ENCODE results near the gene NT5C2. TPM values are rescaled to one million over a fixed set of nuclear protein-coding genes. Genes with fewer than 3 reads are reported as not detected.
A peak's percentile ranks its signal among the peaks of the same experiment; 100 is the strongest.

NT5C2 gene
- polyA plus RNA-seq, 1 donor from 2014 or later = 50.1 TPM

DNA sequence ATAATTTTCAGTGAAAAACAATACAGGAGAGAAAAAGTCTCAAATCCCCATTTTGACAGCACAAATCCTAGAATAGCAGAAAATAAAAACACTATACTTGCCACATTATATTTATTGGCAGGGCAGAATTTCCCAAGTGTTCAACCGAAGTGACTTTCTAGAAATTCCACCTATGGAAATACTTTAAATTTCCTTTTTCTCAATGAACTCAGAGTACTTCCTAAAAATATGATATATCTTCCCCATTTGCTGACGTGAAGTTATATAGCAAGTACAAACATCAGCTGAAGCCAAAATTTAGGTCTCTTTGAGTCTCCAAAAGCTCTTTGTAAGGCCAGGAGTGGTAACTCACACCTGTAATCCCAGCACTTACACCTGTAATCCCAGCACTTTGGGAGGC, 83.3 kb downstream of the NT5C2 start:
- H3K27ac Mint-ChIP-seq = no peak overlapping the region
- peaks cover 3% of the 10 kb centered on the region for H3K36me3 Mint-ChIP-seq

DNA sequence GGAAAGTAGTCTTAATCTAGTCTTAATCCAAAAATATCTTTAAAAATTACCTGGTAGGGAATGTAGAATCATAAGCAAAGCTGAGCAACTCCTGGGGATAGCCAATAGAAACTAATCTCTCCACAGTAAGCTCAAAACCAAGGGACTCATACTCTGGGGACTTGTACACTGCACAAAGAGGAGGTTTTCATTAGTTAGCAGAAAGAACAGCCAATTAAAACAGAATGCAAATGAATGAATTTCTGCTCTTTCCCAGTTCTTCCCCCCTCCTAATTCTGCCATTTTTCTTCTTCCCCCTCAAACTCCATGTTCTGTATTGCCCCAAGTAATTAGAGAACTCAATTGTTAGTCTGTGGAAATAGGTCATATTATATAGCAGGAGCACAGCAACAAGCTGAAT, 86.5 kb downstream of the NT5C2 start:
- H3K36me3 Mint-ChIP-seq = peaks cover 7% of the 10 kb centered on the region
- H3K4me1 Mint-ChIP-seq = peaks cover 0 to 12% (median 3%) of the 10 kb centered on the region in 3 donors
- H3K4me3 Mint-ChIP-seq = no peak overlapping the region
- H3K27ac Mint-ChIP-seq = peak overlapping the region in 1 of 3 donors; percentile 36
- no peaks in the 10 kb centered on the region for H3K9me3 Mint-ChIP-seq
- no peaks in the 10 kb centered on the region for H3K27me3 Mint-ChIP-seq

More for the DNA sequence above, 83.3 kb downstream of the NT5C2 start:
- Mint-ChIP-seq H3K4me1 (peaks cover 0 to 17% (median 3%) of the 10 kb centered on the region in 3 donors), H3K4me3 (no peak overlapping the region), H3K9me3 (no peaks in the 10 kb centered on the region), H3K27me3 (no peaks in the 10 kb centered on the region)

DNA sequence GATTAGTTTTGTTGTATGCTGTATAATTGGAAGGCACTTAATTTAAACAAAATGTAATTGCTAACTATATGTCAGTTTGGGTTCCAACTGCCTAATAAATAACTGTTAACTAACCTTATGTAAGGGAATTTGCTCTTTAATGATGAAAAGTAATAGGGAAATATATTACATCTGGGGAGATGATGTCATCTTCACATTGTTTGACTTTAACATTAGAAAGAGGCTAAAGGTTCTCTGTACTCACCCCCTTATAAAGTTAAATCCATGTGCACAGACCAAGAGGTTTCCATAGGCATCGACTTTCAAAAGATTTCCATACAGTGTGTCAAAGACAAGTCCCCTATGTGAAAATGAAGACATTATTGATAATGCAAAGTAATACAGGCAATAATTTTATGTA, 87.6 kb downstream of the NT5C2 start:
- peaks cover 0 to 7% (median 3%) of the 10 kb centered on the region in 3 donors for H3K4me1 Mint-ChIP-seq
- H3K4me3 Mint-ChIP-seq = peak overlapping the region in 1 of 4 donors; percentile 14
- no peaks in the 10 kb centered on the region for H3K9me3 Mint-ChIP-seq
- peaks cover 7% of the 10 kb centered on the region for H3K36me3 Mint-ChIP-seq
- H3K27me3 Mint-ChIP-seq = no peaks in the 10 kb centered on the region
- H3K27ac Mint-ChIP-seq = no peak overlapping the region

DNA sequence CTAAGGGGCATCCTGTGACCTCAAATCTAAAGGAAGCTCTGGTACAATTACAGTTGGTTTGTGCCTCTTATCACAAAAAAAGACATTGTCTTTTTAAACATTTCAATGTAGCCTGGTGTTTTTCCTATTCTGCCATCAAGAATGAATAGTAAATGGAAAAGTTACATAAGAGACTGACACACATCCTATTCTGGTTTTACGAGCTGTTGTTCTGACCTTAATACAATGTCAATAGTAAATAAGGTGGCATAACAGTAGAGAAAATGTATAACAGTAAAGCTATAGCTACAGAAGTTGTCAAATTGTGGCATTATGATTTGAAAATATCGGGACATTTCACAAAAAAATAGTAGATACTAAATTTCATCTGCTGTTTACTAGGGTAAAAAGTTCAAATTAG, 88.4 kb downstream of the NT5C2 start:
- peaks cover 7% of the 10 kb centered on the region for H3K36me3 Mint-ChIP-seq
- no peaks in the 10 kb centered on the region for H3K27me3 Mint-ChIP-seq
- peaks cover 0 to 7% (median 3%) of the 10 kb centered on the region in 3 donors for H3K4me1 Mint-ChIP-seq
- no peak overlapping the region for H3K27ac Mint-ChIP-seq
- H3K9me3 Mint-ChIP-seq = no peaks in the 10 kb centered on the region
- no peak overlapping the region for H3K4me3 Mint-ChIP-seq

DNA sequence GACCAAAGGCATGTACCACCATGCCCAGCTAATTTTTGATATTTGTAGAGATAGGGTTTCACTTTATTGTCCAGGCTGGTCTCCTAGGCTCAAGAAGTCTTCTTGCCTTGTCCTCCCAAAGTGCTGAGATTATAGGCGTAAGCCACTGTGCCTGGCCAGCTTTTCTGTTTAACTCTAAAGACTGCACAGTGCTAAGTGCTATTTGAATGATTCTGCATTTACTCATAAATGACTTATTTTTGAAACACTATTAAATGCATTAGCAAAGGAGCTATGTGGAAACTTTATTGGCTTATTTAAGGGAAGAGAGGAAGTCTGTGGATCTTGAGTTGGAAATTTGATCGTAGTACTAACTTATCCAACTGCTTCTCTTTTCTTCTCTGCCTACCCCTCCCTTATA, 89.1 kb downstream of the NT5C2 start:
- peaks cover 7% of the 10 kb centered on the region for H3K36me3 Mint-ChIP-seq
- H3K9me3 Mint-ChIP-seq = no peaks in the 10 kb centered on the region
- no peaks in the 10 kb centered on the region for H3K27me3 Mint-ChIP-seq

DNA sequence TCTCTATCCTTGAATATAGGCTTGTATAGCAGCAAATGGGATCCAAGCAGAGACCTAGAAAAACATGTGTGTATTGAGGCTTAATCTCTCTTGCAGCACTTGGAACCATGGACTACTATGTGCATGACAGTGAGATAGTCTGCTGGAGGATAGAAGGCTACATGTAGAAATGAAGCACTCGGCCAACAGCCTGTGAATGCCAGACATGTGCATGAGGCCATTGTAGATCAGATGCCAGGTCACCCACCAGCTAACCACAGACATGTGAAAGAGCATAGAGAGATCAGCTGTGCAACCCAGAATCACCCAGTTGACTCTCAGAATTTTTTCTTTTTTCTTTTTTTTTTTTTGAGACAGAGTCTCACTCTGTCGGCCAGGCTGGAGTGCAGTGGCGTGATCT, 90.9 kb downstream of the NT5C2 start:
- Mint-ChIP-seq H3K27ac (peak overlapping the region in 1 of 3 donors; percentile 6), H3K36me3 (peaks cover 7% of the 10 kb centered on the region), H3K4me1 (no peaks in the 10 kb centered on the region), H3K27me3 (no peaks in the 10 kb centered on the region), H3K9me3 (no peaks in the 10 kb centered on the region), H3K4me3 (no peak overlapping the region)

More for the DNA sequence above, 89.1 kb downstream of the NT5C2 start:
- Mint-ChIP-seq H3K4me3 (no peak overlapping the region), H3K4me1 (peaks cover 0 to under 1% (median under 1%) of the 10 kb centered on the region in 3 donors), H3K27ac (no peak overlapping the region)

DNA sequence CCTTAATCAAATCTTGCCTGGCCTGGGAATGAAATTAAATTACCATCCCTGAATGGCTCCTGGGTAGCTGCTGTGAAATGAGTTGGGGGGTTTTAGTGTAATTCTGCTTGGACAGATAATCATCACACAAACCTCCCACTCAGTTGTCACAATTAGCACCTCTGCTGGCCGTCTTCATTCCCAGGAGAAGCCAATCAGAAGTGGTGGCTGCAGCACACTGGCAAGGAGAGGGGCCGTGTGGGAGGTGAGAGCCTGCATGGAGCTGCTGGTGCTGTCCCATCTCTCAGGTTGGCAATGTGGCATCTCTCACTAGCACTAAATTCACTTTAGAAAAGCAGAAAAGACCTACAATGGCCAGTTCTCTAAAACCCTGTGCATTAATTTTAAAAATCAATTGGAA, 92.5 kb downstream of the NT5C2 start:
- H3K4me3 Mint-ChIP-seq = no peak overlapping the region
- peaks cover 0 to 8% (median under 1%) of the 10 kb centered on the region in 3 donors for H3K4me1 Mint-ChIP-seq
- no peak overlapping the region for H3K27ac Mint-ChIP-seq
- H3K27me3 Mint-ChIP-seq = no peaks in the 10 kb centered on the region
- no peaks in the 10 kb centered on the region for H3K9me3 Mint-ChIP-seq
- peaks cover 3% of the 10 kb centered on the region for H3K36me3 Mint-ChIP-seq

DNA sequence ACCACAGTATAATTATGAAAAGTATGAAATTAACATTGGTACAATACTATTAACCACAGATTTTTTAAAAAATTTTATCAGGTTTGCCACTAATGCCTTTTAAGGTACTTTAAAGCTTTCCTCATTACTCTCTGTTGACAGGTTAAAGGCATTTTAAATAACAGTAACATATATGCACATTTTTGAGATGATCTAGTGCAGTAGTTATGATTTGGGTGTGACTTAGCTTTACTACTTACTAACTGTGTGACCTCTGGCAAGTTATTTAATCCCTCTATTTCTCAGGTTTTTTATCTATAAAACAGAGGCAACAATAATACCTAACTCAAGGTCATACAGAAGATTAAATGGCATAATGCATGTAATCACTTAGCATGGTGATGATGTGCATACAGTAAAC, 94.8 kb downstream of the NT5C2 start:
- Mint-ChIP-seq H3K9me3 (no peaks in the 10 kb centered on the region), H3K4me3 (no peak overlapping the region), H3K36me3 (peaks cover 6% of the 10 kb centered on the region), H3K27me3 (no peaks in the 10 kb centered on the region), H3K27ac (no peak overlapping the region), H3K4me1 (peaks cover 0 to 9% (median 5%) of the 10 kb centered on the region in 3 donors)

DNA sequence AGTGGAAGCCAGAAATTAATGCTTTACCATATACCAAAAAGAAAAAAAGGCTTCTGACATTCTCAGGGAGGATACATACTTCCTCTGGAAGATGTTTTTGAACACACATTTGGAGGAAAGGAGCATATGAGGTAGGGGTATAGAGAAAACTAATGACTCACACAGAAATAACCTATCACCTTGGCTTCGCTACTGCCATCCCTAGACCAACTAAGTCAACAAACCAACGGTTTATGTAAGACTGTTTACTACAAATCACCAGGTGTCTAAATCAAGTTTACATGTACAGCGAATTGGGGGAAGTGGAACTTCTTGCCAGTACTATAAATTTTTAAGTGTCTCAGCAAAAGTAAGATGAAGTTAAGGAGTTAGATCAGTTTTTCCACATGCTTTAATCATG, 96.9 kb downstream of the NT5C2 start:
- Mint-ChIP-seq H3K9me3 (no peaks in the 10 kb centered on the region), H3K36me3 (peaks cover 3% of the 10 kb centered on the region), H3K27ac (peak overlapping the region in 1 of 3 donors; percentile 46), H3K4me3 (no peak overlapping the region), H3K27me3 (no peaks in the 10 kb centered on the region), H3K4me1 (peaks cover 0 to 9% (median 5%) of the 10 kb centered on the region in 3 donors)

DNA sequence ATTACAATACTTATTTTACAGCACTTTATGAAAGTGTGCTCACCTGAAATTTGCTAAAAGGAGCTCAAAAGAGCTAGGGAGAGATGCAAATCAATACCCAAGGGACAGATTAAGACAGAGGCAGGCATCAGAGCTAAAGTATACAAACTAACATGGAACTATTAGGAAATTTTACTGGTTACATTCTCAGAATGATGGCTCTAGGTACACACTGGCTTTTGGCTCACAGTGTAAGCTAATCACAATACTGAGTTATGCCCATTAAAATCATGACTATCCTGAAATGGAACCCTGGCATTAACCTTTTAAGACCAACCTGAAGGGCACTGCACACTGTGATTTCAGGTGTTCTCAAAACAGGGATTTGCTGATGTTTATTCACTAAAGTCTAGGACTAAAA, 98.1 kb downstream of the NT5C2 start:
- peaks cover 4% of the 10 kb centered on the region for H3K36me3 Mint-ChIP-seq
- peaks cover 0 to 9% (median 5%) of the 10 kb centered on the region in 3 donors for H3K4me1 Mint-ChIP-seq
- no peaks in the 10 kb centered on the region for H3K9me3 Mint-ChIP-seq
- no peaks in the 10 kb centered on the region for H3K27me3 Mint-ChIP-seq
- H3K4me3 Mint-ChIP-seq = no peak overlapping the region
- no peak overlapping the region for H3K27ac Mint-ChIP-seq

DNA sequence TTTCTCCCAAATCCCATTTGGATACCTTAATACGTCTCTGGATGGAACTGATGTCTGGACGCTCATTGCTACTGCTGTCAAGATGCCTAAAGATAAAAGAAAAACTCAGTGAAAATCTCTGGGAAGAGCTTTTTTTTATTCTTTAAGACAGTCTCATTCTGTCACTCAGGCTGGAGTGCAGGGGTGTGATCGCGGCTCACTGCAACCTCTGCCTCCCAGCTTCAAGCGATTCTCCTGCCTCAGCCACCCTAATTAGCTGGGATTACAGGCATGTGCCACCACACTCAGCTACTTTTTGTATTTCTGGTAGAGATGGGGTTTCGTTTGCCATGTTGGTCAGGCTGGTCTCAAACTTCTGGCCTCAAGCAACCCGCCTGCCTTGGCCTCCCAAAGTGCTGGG, 102.2 kb downstream of the NT5C2 start:
- H3K9me3 Mint-ChIP-seq = no peaks in the 10 kb centered on the region

DNA sequence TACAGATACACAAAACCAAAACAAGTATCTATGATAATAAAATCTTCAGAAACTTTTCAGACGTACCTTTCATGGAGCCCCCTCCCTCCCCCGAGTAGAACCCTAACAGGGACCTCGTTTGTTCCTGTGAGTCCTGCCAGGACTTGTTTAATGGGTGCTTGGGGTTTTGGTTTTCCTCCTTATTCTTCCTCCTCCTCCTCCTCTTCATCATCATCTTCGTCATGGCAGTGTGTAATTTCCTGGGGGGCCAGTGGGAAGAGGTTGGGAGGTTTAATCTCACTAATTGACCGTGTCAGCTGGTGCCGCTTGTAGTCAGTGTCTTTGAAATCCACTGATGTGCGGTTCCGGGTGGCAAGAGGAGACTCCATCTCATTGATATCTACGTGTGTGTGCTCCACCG, 103.6 kb downstream of the NT5C2 start:
- Mint-ChIP-seq H3K36me3 (peaks cover 4% of the 10 kb centered on the region), H3K4me1 (no peaks in the 10 kb centered on the region), H3K4me3 (no peak overlapping the region), H3K27me3 (no peaks in the 10 kb centered on the region), H3K27ac (no peak overlapping the region), H3K9me3 (no peaks in the 10 kb centered on the region)

More for the DNA sequence above, 102.2 kb downstream of the NT5C2 start:
- Mint-ChIP-seq H3K27ac (peak overlapping the region in 1 of 3 donors; percentile 92), H3K4me1 (peaks cover 0 to 5% (median 4%) of the 10 kb centered on the region in 3 donors), H3K27me3 (no peaks in the 10 kb centered on the region), H3K4me3 (no peak overlapping the region), H3K36me3 (peaks cover 4% of the 10 kb centered on the region)

DNA sequence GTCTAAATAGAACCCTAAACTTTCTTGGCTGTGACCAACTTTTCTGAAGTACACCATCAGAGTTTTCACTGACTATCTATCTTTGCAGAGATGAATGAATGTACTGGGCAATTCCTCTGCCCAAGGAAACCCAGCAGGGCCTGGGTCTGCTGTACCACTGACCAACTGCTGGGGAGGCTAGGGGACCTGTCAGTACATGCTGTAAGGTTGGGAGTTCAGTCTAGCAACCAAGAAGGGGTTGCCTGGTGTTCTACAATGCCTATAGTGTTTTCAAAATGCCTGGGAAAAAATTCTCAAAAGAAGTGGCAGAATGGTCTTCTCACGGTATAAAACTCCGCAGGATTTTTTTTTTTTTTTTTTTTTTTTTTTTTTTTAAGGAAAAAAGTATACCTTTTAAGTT, 106.3 kb downstream of the NT5C2 start:
- Mint-ChIP-seq H3K27me3 (no peaks in the 10 kb centered on the region), H3K4me1 (no peaks in the 10 kb centered on the region), H3K27ac (no peak overlapping the region), H3K4me3 (no peak overlapping the region), H3K36me3 (peaks cover 2% of the 10 kb centered on the region), H3K9me3 (no peaks in the 10 kb centered on the region)

DNA sequence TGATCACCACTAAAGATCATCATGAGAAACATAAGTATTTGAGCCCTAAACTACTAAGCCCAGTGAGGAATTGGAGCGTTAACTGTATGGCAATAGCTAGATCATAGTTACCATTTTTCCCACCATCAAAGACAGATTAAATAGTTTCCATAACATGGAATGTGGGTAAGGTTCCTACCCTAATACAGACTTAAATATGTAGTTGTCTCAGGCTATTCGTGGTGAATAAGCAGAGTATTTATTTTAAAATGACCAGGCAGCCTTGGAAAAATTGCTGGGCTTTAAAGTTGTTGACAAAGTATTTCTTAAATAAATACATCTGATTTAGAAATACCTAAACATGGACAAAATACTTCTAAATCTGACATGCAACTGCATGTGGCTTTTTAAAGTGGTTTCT, 106.8 kb downstream of the NT5C2 start:
- Mint-ChIP-seq H3K9me3 (no peaks in the 10 kb centered on the region), H3K27ac (no peak overlapping the region), H3K4me3 (no peak overlapping the region), H3K36me3 (peaks cover 2% of the 10 kb centered on the region), H3K4me1 (no peaks in the 10 kb centered on the region), H3K27me3 (no peaks in the 10 kb centered on the region)

DNA sequence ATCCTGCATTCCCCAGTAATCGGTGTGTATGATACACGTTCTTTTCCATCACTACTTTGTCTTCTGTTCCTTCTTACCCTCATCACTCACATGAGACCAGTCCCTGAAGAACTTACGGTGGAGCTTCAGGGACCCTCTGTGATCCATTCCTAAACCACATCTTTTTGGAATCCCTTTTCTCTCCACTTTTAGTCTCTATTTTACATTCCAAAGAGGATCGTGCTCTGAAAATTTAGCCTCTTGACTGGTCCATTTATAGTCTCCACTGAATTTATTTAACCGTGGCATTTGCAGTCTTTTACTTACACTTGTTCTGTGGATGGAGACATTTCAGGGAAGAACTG, 109.1 kb downstream of the NT5C2 start:
- Mint-ChIP-seq H3K4me1 (no peaks in the 10 kb centered on the region), H3K27me3 (no peaks in the 10 kb centered on the region), H3K27ac (no peak overlapping the region), H3K9me3 (no peaks in the 10 kb centered on the region), H3K36me3 (no peaks in the 10 kb centered on the region), H3K4me3 (no peak overlapping the region)

DNA sequence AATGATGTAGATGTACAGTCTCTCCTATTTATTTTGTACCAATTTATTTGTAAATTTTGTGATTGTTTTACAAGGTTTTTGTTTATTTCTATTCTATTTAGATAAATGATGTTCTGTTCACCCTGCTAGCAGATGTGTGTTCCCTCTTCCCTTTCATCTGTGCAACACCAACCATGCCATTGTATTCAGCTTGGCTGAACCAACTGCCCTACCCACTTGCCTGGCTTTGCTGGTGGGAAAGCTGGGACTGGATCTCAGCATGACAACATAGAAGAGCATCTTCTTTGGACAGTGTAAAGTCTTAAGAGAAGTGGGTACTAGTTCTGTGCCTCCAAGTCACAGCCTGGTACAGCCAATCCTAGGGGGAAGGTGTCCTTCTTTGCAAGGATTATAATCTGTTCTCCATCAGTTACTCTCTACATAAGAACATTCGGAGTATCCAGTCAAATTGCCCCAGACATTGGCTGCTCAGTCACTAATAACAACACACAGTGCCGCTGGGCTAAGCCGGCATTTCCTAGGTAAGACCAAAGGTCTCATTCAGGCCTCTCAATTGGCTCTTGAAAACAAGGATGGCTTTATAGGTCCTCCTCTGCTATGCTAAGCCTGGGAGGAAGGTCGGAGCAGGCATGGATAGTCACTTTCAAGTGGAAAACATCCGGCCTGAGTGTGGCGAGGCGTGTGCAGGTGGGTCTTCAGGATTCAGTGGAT, 109.7 kb downstream of the NT5C2 start:
- no peak overlapping the region for H3K27ac Mint-ChIP-seq
- no peaks in the 10 kb centered on the region for H3K9me3 Mint-ChIP-seq
- H3K27me3 Mint-ChIP-seq = no peaks in the 10 kb centered on the region
- H3K4me1 Mint-ChIP-seq = no peaks in the 10 kb centered on the region
- no peaks in the 10 kb centered on the region for H3K36me3 Mint-ChIP-seq
- no peak overlapping the region for H3K4me3 Mint-ChIP-seq

All from IgD-negative memory B cell (primary cell).